Tibial nerve (tissue), 4 donors: ENCODE results near the gene RFX7.

Source experiments
- CTCF ChIP-seq, 5 experiments: fragments of 200-600 bp in 3 of 5; fragments of 450-650 bp in 2 of 5; sonication (generic) in 3 of 5; IDR thresholded peaks; one replicate each; pipeline ENCODE4 v1.5.1; 2016 to 2019; ENCODE audit warnings: antibody characterized with exemption in 5 of 5, mild to moderate bottlenecking in 3 of 5, moderate library complexity in 2 of 5
- EP300 ChIP-seq, 2 donors: sonication (generic); formaldehyde crosslinking; IDR thresholded peaks; one replicate each; pipeline ENCODE4 v1.6.1; 2017; ENCODE audit warnings: antibody characterized with exemption in 2 of 2, mild to moderate bottlenecking in 1 of 2
- POLR2A ChIP-seq, 2 donors: fragments of 450-650 bp; IDR thresholded peaks; one replicate each; pipeline ENCODE4 v1.6.1; 2017; ENCODE audit warnings: antibody characterized with exemption in 2 of 2, mild to moderate bottlenecking in 2 of 2, moderate library complexity in 2 of 2

GRCh38 chr15:56291741-56292140 is 48.1 kb upstream of the RFX7 start:
- no peak for TF ChIP-seq EP300 (IDR thresholded peaks at IDR 0.05)
- TF ChIP-seq CTCF (IDR thresholded peaks at IDR 0.05) = no peak
- TF ChIP-seq POLR2A (IDR thresholded peaks at IDR 0.05) = no peak
